ENCODE data around the gene PDSS2. TPM values are rescaled to one million over a fixed set of nuclear protein-coding genes. Genes with fewer than 3 reads are reported as not detected.

The PDSS2 gene
- total and polyA plus RNA-seq, 2 of the 8 experiments (the other 6 are each of a cell fraction or from before 2014, with no cell fraction given), result 10.7 to 16.1 TPM

GRCh38 chr6:107246972-107247615 is 212.3 kb downstream of the PDSS2 start:
- Histone ChIP-seq H4K20me1 (replicated peaks in 1 of 2; ENCODE audit: control insufficient read depth in 1 of 2, insufficient read depth in 2 of 2, low read length in 2 of 2) (no peaks in the 10 kb centered on the region), H2AK5ac (ENCODE audit: low read depth, low read length) (no peak overlapping the region), H2AFZ (ENCODE audit: low read length) (no peak overlapping the region), H3K18ac (ENCODE audit: extremely low read depth, low read length) (no peak overlapping the region), H3K23me2 (ENCODE audit: low read depth, low read length) (no peaks in the 10 kb centered on the region), H3K4ac (replicated peaks; ENCODE audit: insufficient read length, low read depth, low read length) (no peak overlapping the region), H3K9me3 (ENCODE audit: insufficient read depth in 2 of 2, low read depth in 1 of 2, low read length in 1 of 2) (no peaks in the 10 kb centered on the region), H4K5ac (ENCODE audit: insufficient read length, low read depth, low read length) (no peak overlapping the region), H3K4me2 (ENCODE audit: insufficient read depth in 1 of 2, low read depth in 2 of 2, low read length in 2 of 2) (no peak overlapping the region), H3K56ac (replicated peaks; ENCODE audit: insufficient read length, low read depth, low read length) (no peak overlapping the region), H2BK20ac (ENCODE audit: low read length) (no peak overlapping the region), H3K14ac (ENCODE audit: insufficient read length) (no peak overlapping the region), H2BK120ac (replicated peaks; ENCODE audit: low read depth, low read length) (no peak overlapping the region), H3K27me3 (replicated peaks in 1 of 4; ENCODE audit: control insufficient read depth in 3 of 4, extremely low read depth in 1 of 4, insufficient read depth in 3 of 4, low read length in 3 of 4) (no peaks in the 10 kb centered on the region), H3K79me1 (ENCODE audit: low read depth, low read length) (no peaks in the 10 kb centered on the region), H3K4me3 (ENCODE audit: extremely low read depth in 1 of 4, insufficient read depth in 2 of 4, low read depth in 3 of 4, low read length in 4 of 4) (no peak overlapping the region), H3K27ac (ENCODE audit: low read depth, low read length) (no peak overlapping the region), H4K91ac (replicated peaks; ENCODE audit: insufficient read length, low read length) (no peak overlapping the region), H3K36me3 (ENCODE audit: control insufficient read depth in 2 of 4, insufficient read depth in 4 of 4, low read length in 3 of 4) (peaks cover 0 to 3% (median 0%) of the 10 kb centered on the region in 4 experiments; a peak in 1 of 8 replicates), H3K23ac (ENCODE audit: insufficient read length) (no peak overlapping the region), H3K9ac (replicated peaks in 1 of 4; ENCODE audit: extremely low read depth in 1 of 4, low read depth in 3 of 4, low read length in 3 of 4) (no peak overlapping the region), H2BK5ac (ENCODE audit: low read depth, low read length) (no peak overlapping the region), H2BK12ac (ENCODE audit: low read depth, low read length) (no peak overlapping the region), H3K79me2 (ENCODE audit: control insufficient read depth in 1 of 2, insufficient read depth in 2 of 2, low read length in 2 of 2) (no peaks in the 10 kb centered on the region), H4K8ac (ENCODE audit: extremely low read depth, insufficient read depth, low read length) (no peak overlapping the region), H3K4me1 (replicated peaks in 1 of 4; ENCODE audit: control insufficient read depth in 3 of 4, insufficient read depth in 4 of 4, low read length in 3 of 4) (no peaks in the 10 kb centered on the region), H2BK15ac (ENCODE audit: low read length) (no peak overlapping the region)
- FAIRE-seq (no peak), DNase-seq (ENCODE audit: low read depth in 1 of 2, low spot score in 2 of 2) (no peak)
- POLR2A ChIA-PET (ENCODE audit: partially characterized antibody), result no interaction called here
- CTCF ChIA-PET (ENCODE audit: partially characterized antibody), result interaction anchor here (1.2 kb wide), 1 partner anchor 20 kb away, joined by 3 read pairs; no protein-coding TSS in a partner anchor
- TF ChIP-seq USF2 (IDR thresholded peaks at IDR 0.05; ENCODE audit: low read length), result no peak
- TF ChIP-seq CTCF (IDR thresholded peaks at IDR 0.05; ENCODE audit: control extremely low read depth in 1 of 3, insufficient read depth in 1 of 3, low read depth in 1 of 3, low read length in 3 of 3), result no peak
- TF ChIP-seq, protein P1, sequence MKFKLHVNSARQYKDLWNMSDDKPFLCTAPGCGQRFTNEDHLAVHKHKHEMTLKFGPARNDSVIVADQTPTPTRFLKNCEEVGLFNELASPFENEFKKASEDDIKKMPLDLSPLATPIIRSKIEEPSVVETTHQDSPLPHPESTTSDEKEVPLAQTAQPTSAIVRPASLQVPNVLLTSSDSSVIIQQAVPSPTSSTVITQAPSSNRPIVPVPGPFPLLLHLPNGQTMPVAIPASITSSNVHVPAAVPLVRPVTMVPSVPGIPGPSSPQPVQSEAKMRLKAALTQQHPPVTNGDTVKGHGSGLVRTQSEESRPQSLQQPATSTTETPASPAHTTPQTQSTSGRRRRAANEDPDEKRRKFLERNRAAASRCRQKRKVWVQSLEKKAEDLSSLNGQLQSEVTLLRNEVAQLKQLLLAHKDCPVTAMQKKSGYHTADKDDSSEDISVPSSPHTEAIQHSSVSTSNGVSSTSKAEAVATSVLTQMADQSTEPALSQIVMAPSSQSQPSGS (IDR thresholded peaks at IDR 0.05; ENCODE audit: low read length), result no peak
- no peak for TF ChIP-seq RFX5 (IDR thresholded peaks at IDR 0.05; ENCODE audit: borderline replicate concordance, low read depth, low read length)
- no peak for TF ChIP-seq BACH1 (IDR thresholded peaks at IDR 0.05; ENCODE audit: low read length)
- no peak for TF ChIP-seq ZNF274 (IDR thresholded peaks at IDR 0.05; ENCODE audit: borderline replicate concordance, extremely low read depth, low read length)
- WGBS, 2 experiments (ENCODE audit: extremely low coverage in 1 of 2, insufficient coverage in 1 of 2, insufficient read length in 1 of 2, insufficient replicate concordance in 2 of 2, low coverage in 1 of 2, low lambda C conversion rate in 2 of 2, missing lambda C conversion rate in 1 of 2), result 93% methylated on average over 6 of the region's 6 CpGs; no CpG with 5 or more reads in 1 of the 2 experiments
